Left ventricle myocardium inferior (tissue), 1 donor: ENCODE results near the gene LHFPL3. TPM values are rescaled to one million over a fixed set of nuclear protein-coding genes. Genes with fewer than 3 reads are reported as not detected.

Experiments used
- DNase-seq: peaks from one replicate; pipeline ENCODE4 v3.0.0-alpha.2; 2020
- H3K27ac ChIP-seq: fragments of 200-600 bp; replicated peaks from 2 replicates; pipeline ENCODE4 v1.8.0; 2021
- H3K27me3 ChIP-seq: fragments of 200-600 bp; 2 replicates; pipeline ENCODE4 v1.8.0; 2021; ENCODE audit warnings: low read depth
- H3K36me3 ChIP-seq: fragments of 200-600 bp; 2 replicates; pipeline ENCODE4 v1.8.0; 2021
- H3K4me1 ChIP-seq: fragments of 200-600 bp; 2 replicates; pipeline ENCODE4 v1.8.0; 2021
- H3K4me3 ChIP-seq: fragments of 200-600 bp; 2 replicates; pipeline ENCODE4 v1.8.0; 2021; ENCODE audit warnings: mild to moderate bottlenecking, moderate library complexity
- H3K9me3 ChIP-seq: fragments of 200-600 bp; replicated peaks from 2 replicates; pipeline ENCODE4 v1.8.0; 2021
- CTCF ChIP-seq: fragments of 200-600 bp; IDR thresholded peaks from 2 replicates; pipeline ENCODE4 v1.8.0; 2021; ENCODE audit warnings: antibody characterized with exemption, mild to moderate bottlenecking, borderline replicate concordance
- intact Hi-C: fragments of 100-400 bp; cut with micrococcal nuclease; formaldehyde crosslinking; loops from one replicate; pipeline ENCODE4 v1.11.0; 2022
- total RNA-seq: library from RNA; stranded (reverse); fragmentation: NEBNext Ultra II Directional; extraction: Animal tissue kit (Norgen Biotek cat#: 25700); gene quantifications from one replicate; pipeline ENCODE4 v1.2.1, GENCODE V29; 2021
- donor health status: DM: no; HTN: yes; CAD: no; lungs with severe emphysema.

Gene LHFPL3
- total RNA-seq, 1 donor from 2014 or later, result not detected

DNA sequence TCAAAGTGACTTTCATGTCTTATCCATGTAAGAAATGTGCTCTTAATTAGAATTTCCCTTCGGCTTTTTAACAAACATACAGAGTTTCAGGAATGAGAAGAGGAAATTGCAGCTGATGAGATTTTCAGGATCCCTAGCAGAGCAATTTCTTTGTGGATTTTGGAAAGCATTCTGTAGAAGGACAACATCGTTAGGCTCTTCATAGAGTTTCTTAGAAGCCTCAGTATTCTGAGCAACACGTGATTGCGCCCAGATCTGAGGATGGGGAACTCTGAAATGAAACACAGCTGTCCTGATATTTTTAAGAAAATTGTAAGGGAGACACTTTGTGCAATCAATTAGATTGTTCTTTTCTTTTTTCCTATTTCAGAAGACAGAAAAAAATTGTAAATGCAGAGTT lies 85.8 kb downstream of the LHFPL3 start:
- no peak for TF ChIP-seq CTCF
- Histone ChIP-seq H3K27me3 (no peaks in the 10 kb centered on the region), H3K9me3 (no peaks in the 10 kb centered on the region), H3K36me3 (no peaks in the 10 kb centered on the region), H3K4me3 (no peak overlapping the region), H3K27ac (no peak overlapping the region), H3K4me1 (no peaks in the 10 kb centered on the region)
- intact Hi-C loops, result no loop called here
- no peak for DNase-seq

- no peaks in the 10 kb centered on the region for H3K27me3 ChIP-seq
- intact Hi-C loops, result no loop called here
- TF ChIP-seq CTCF, result no peak
Observed at GRCh38 chr7:104415700-104416099, 87.3 kb downstream of the LHFPL3 start.

GRCh38 chr7:104416866-104417393 lies 88.5 kb downstream of the LHFPL3 start:
- Histone ChIP-seq H3K9me3 (no peaks in the 10 kb centered on the region), H3K4me1 (no peaks in the 10 kb centered on the region), H3K36me3 (no peaks in the 10 kb centered on the region), H3K27ac (no peak overlapping the region), H3K4me3 (no peak overlapping the region), H3K27me3 (no peaks in the 10 kb centered on the region)
- no peak for TF ChIP-seq CTCF
- intact Hi-C loops, result no loop called here
- DNase-seq, result no peak

More at GRCh38 chr7:104415700-104416099, 87.3 kb downstream of the LHFPL3 start:
- no peak for DNase-seq
- Histone ChIP-seq H3K27ac (no peak overlapping the region), H3K9me3 (no peaks in the 10 kb centered on the region), H3K4me1 (no peaks in the 10 kb centered on the region), H3K36me3 (no peaks in the 10 kb centered on the region), H3K4me3 (no peak overlapping the region)

DNA sequence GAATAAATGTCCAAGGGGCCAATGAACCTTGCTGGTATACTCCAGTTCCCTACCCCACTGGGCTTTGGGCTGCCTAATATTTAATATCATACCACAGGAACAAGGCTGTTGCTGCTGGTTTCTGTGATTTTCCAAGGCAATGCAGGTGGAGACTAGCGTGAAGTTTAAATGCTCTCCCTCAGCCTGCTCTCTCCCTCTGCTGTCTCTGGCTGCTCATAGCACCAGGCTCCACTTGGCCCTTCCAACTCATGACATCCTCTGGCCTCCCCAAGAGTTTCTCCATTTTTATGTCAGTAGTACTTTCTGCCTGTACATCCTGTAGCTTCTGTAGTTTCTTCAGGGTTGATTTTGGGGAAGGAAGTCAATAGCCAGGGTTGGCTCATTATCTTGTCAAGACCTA lies 103.5 kb downstream of the LHFPL3 start:
- Histone ChIP-seq H3K9me3 (no peaks in the 10 kb centered on the region), H3K27ac (no peak overlapping the region), H3K4me3 (no peak overlapping the region), H3K36me3 (no peaks in the 10 kb centered on the region), H3K4me1 (no peaks in the 10 kb centered on the region), H3K27me3 (peaks cover 12% of the 10 kb centered on the region)
- TF ChIP-seq CTCF, result no peak
- intact Hi-C loops, result no loop called here
- no peak for DNase-seq

DNA sequence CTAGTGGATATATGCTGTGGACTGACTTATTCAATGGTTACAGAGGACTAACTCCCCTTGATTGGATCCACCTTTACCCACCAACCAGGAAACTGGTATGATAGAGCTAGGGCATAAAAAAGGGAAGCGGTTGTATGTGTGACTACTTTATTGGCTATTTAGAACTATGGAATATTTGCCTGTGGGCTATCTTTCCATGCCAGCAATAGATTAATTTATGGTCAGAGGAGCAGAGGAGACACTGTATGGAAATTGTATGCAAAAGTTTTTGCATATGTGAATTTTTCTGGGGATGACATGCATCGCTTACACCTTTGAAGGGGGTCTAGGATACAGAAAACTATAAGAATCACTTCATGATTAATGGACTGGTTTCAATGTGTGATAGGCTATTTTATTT lies 105.7 kb downstream of the LHFPL3 start:
- TF ChIP-seq CTCF, result no peak
- H3K9me3 ChIP-seq, result peaks cover 8% of the 10 kb centered on the region

More for the DNA sequence above, 105.7 kb downstream of the LHFPL3 start:
- H3K36me3 ChIP-seq, result no peaks in the 10 kb centered on the region
- no peak for DNase-seq
- peaks cover 12% of the 10 kb centered on the region for H3K27me3 ChIP-seq
- no peak overlapping the region for H3K27ac ChIP-seq
- H3K4me3 ChIP-seq, result no peak overlapping the region
- no peaks in the 10 kb centered on the region for H3K4me1 ChIP-seq
- intact Hi-C loops, result no loop called here
